Activated CD4-positive, alpha-beta T cell treated with anti-CD3 and anti-CD28 coated beads for 1 hour (primary cell): ENCODE results near the gene HPCA.

Experiments
- DNase-seq: peaks from one replicate; pipeline ENCODE4 v3.0.0-alpha.2; 2020

Gene HPCA

GRCh38 chr1:32939655-32940371 lies 53.5 kb downstream of the HPCA start:
- DNase-seq: no peak

GRCh38 chr1:32944180-32944579 lies 57.9 kb downstream of the HPCA start:
- DNase-seq: no peak
